IMR-90 (cell line): Measurements from ENCODE around the gene STAT5A.

Experiments
- BHLHE40 ChIP-seq: fragments of 150-350 bp; IDR thresholded peaks from 2 replicates; pipeline ENCODE4 v1.6.1; 2016; ENCODE audit warnings: mild to moderate bottlenecking, low read depth, low read length
- CTCF ChIP-seq: conservative IDR thresholded peaks from 2 replicates; pipeline ENCODE4 v1.5.1; 2012; ENCODE audit warnings: mild to moderate bottlenecking, low read depth, low read length, improper control_type of control experiment
- POLR2A ChIP-seq: IDR thresholded peaks from 2 replicates; pipeline ENCODE4 v1.6.1; 2012; ENCODE audit warnings: mild to moderate bottlenecking, low read depth, low read length
- RCOR1 ChIP-seq: IDR thresholded peaks from 2 replicates; pipeline ENCODE4 v1.6.1; 2012; ENCODE audit warnings: mild to moderate bottlenecking, low read length, improper control_type of control experiment; ENCODE audit not compliant: insufficient replicate concordance
- RFX5 ChIP-seq: IDR thresholded peaks from 2 replicates; pipeline ENCODE4 v1.8.0; 2012; ENCODE audit warnings: low read depth, mild to moderate bottlenecking, low read length, moderate library complexity

- TF ChIP-seq RCOR1 (no peak), BHLHE40 (no peak), CTCF (no peak), RFX5 (no peak), POLR2A (no peak)
These were observed 3.7 kb upstream of the STAT5A start for GRCh38 chr17:42284566-42284965.
